ENCODE data around the gene CDCA5.

CDCA5 gene

GRCh38 chr11:65107751-65108468 lies 24.1 kb upstream of the CDCA5 start:
- no peaks in the 10 kb centered on the region for H3K27me3 ChIP-seq (ENCODE audit: insufficient read depth, low read length)
- 0 out of 2 replicates have a peak, but pooled peaks cover under 1% of the 10 kb centered on the region for H3F3A ChIP-seq (ENCODE audit: insufficient read depth, low read length)
- H3K79me2 ChIP-seq (ENCODE audit: insufficient read depth, low read length), result no peaks in the 10 kb centered on the region
- no peaks in the 10 kb centered on the region for H4K20me1 ChIP-seq (ENCODE audit: insufficient read depth, low read length)
- no peaks in the 10 kb centered on the region for H3K9me3 ChIP-seq (ENCODE audit: low read length)
- peaks cover 17% of the 10 kb centered on the region for H3K4me1 ChIP-seq (ENCODE audit: insufficient read depth, low read length, severe bottlenecking)
- no peak overlapping the region for H3K27ac ChIP-seq (ENCODE audit: low read depth, low read length, poor library complexity, severe bottlenecking)
- no peak overlapping the region for H3K4me3 ChIP-seq (ENCODE audit: low read depth, low read length, poor library complexity, severe bottlenecking)
- no peak overlapping the region for H3K9ac ChIP-seq (ENCODE audit: low read length)
- H3K4me2 ChIP-seq (ENCODE audit: low read length), result no peak overlapping the region
- no peak overlapping the region for H2AFZ ChIP-seq (ENCODE audit: low read length)
- H3K36me3 ChIP-seq (ENCODE audit: insufficient read depth, low read length), result peaks cover 26% of the 10 kb centered on the region; the same call in 1 of the 2 replicates
- no peaks in the 10 kb centered on the region for H3K9me2 ChIP-seq (ENCODE audit: low read depth, low read length)
- TF ChIP-seq EZH2 (IDR thresholded peaks at IDR 0.05; ENCODE audit: borderline replicate concordance, low read length) (no peak), CTCF (IDR thresholded peaks at IDR 0.05; ENCODE audit: low read length) (no peak)

GRCh38 chr11:65107078-65107477 lies 23.2 kb upstream of the CDCA5 start:
- TF ChIP-seq EZH2 (IDR thresholded peaks at IDR 0.05; ENCODE audit: borderline replicate concordance, low read length), result no peak
- TF ChIP-seq CTCF (IDR thresholded peaks at IDR 0.05; ENCODE audit: low read length), result no peak
- peaks cover 26% of the 10 kb centered on the region; the same call in 1 of the 2 replicates for H3K36me3 ChIP-seq (ENCODE audit: insufficient read depth, low read length)
- H3K4me2 ChIP-seq (ENCODE audit: low read length), result no peak overlapping the region
- H3K4me1 ChIP-seq (ENCODE audit: insufficient read depth, low read length, severe bottlenecking), result peaks cover 13% of the 10 kb centered on the region
- no peak overlapping the region for H2AFZ ChIP-seq (ENCODE audit: low read length)
- no peaks in the 10 kb centered on the region for H3F3A ChIP-seq (ENCODE audit: insufficient read depth, low read length)
- H3K9me2 ChIP-seq (ENCODE audit: low read depth, low read length), result no peaks in the 10 kb centered on the region
- H3K27ac ChIP-seq (ENCODE audit: low read depth, low read length, poor library complexity, severe bottlenecking), result no peak overlapping the region
- H3K9ac ChIP-seq (ENCODE audit: low read length), result no peak overlapping the region
- no peaks in the 10 kb centered on the region for H3K9me3 ChIP-seq (ENCODE audit: low read length)
- no peaks in the 10 kb centered on the region for H4K20me1 ChIP-seq (ENCODE audit: insufficient read depth, low read length)
- H3K27me3 ChIP-seq (ENCODE audit: insufficient read depth, low read length), result no peaks in the 10 kb centered on the region
- no peak overlapping the region for H3K4me3 ChIP-seq (ENCODE audit: low read depth, low read length, poor library complexity, severe bottlenecking)
- no peaks in the 10 kb centered on the region for H3K79me2 ChIP-seq (ENCODE audit: insufficient read depth, low read length)

GRCh38 chr11:65104628-65105027 lies 20.8 kb upstream of the CDCA5 start:
- Histone ChIP-seq H3K27ac (ENCODE audit: low read depth, low read length, poor library complexity, severe bottlenecking) (no peak overlapping the region), H2AFZ (ENCODE audit: low read length) (no peak overlapping the region), H3K79me2 (ENCODE audit: insufficient read depth, low read length) (no peaks in the 10 kb centered on the region; the same call in 1 of the 2 replicates), H3K4me2 (ENCODE audit: low read length) (no peak overlapping the region), H4K20me1 (ENCODE audit: insufficient read depth, low read length) (no peaks in the 10 kb centered on the region), H3K36me3 (ENCODE audit: insufficient read depth, low read length) (peaks cover 23% of the 10 kb centered on the region; the same call in 1 of the 2 replicates), H3K9me2 (ENCODE audit: low read depth, low read length) (no peaks in the 10 kb centered on the region), H3F3A (ENCODE audit: insufficient read depth, low read length) (no peaks in the 10 kb centered on the region), H3K9me3 (ENCODE audit: low read length) (no peaks in the 10 kb centered on the region), H3K27me3 (ENCODE audit: insufficient read depth, low read length) (no peaks in the 10 kb centered on the region), H3K4me3 (ENCODE audit: low read depth, low read length, poor library complexity, severe bottlenecking) (no peak overlapping the region), H3K9ac (ENCODE audit: low read length) (no peak overlapping the region), H3K4me1 (ENCODE audit: insufficient read depth, low read length, severe bottlenecking) (no peaks in the 10 kb centered on the region)
- no peak for TF ChIP-seq EZH2 (IDR thresholded peaks at IDR 0.05; ENCODE audit: borderline replicate concordance, low read length)
- TF ChIP-seq CTCF (IDR thresholded peaks at IDR 0.05; ENCODE audit: low read length), result no peak

Measured in OCI-LY1 (cell line).